NCI-H1417 (cell line): ENCODE measurements around the gene BMP4.
A peak's percentile ranks its signal among the peaks of the same experiment; 100 is the strongest.

ENCODE experiments used
- DNase-seq, 3 experiments: peaks; one replicate each; lab custom pipeline; 2025; lab: John Stamatoyannopoulos, UW

BMP4 gene

DNA sequence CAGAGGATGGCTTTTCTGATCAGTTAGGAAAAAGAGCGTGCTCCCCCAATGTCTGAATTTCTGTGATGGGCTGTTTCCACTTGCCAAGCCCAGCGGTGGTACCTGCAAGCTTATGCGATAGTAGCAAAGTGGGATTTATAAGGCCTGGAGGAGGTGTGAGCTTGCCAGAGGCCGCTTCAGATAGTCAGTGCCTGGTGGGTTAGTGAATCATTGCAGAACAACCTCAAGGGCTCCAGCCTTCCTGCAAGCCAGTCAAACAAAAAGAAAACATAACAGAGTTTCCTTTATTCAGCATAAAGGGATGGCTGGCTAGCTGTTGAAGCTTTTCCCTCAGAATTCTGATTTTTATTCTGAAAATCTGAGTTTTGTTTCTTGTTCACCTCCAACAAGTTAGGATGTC, 7.6 kb upstream of the BMP4 start:
- no peak for DNase-seq

DNA sequence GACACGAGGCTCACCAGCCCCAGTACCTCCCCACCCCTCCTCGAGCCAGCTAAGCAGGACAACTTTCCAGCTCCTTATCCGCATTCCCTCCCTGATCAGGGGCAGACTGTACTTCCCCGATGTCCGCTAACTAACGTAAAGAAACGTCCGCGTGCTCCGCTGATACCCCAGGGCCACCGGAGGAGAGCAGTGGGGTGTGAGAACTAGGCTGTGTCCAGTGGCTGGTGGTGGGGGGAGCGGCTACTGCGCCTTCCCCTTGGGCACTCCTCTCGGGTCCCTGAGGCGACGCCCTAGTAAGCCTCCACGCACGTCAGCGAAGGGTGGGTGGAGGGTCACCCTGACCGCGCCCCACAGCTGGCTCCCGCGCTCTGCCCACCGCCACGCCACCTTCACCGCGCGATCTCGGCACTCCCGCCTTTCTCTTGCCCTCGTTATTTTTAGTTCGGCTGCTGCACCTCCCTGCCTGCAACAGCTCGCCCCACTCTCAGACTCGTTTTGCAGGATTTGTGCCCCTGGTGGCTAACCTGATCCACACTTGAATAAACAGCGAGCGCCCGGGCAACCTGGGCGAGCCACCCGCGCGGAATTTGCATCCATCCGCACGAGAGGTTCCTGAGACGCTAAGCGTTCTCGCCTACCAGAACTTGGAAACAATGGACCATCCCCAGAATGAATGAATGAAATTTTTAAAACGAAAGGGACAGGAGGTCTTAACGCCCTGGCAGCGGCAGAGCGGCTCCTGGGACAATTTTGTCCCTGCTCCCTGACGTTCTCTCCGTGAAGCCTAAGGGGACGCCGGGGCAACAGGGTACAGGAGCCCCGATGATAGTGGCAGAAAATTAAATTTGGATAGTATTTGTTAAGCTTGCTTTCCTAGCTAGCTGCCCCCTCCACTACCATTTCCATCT, 6.9 kb upstream of the BMP4 start:
- DNase-seq: peak in 1 of 3 experiments; percentile 4

DNA sequence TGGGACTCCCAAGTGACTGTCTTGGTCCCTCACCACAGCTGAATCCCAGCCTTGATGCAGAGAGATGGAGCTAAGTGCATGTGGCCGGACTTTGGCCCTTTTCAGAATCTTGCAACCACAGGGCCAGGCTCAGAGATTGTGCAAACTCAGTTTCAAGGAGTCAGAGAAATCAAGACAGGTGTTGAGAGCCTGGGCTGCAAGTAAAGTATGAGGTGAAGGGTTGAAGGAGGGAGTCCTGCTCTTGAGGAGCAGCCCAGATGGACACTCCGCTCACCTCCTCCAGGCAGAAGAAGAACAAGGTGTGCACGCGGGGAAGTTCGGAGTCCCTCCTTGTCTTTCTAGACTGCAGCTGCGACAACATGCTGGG, 6.3 kb upstream of the BMP4 start:
- no peak for DNase-seq

DNA sequence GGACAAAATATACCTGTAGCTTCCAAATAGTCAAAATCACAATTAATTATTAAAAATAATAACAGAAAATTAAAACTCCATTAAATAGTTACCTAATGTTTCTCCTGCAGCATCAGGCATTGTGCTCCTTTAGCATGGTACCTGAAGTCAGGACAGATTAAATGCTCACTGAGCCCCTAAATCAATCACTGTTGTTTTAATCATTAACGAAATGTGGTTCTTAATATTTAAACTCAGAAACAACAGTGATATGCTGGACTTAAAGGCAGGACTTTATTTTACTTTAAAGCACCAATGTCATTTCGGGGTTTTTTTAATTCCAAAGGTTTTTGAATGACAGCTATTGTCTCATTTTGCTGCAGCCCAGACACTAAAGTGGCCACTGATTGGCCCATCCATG, 2.0 kb upstream of the BMP4 start:
- no peak for DNase-seq

DNA sequence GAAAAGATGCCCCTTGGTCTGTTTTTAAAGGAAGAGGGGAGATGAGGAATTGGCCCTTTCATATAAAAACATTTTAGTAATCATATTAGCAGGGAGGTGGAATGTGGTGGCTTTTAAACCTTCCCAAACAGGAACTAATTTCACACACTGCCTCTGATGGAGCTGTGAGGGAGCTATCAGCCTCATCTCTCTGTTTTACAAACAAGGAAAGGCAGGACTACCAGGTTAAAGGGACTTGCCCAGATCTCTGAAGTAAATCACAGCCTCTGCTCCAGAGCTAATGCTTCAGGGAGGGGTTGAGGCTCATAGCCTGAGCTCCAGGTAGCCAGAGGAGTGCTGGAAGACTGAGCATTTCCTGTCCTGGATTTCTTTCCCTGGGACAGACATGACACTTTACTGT, 1.1 kb upstream of the BMP4 start:
- no peak for DNase-seq

DNA sequence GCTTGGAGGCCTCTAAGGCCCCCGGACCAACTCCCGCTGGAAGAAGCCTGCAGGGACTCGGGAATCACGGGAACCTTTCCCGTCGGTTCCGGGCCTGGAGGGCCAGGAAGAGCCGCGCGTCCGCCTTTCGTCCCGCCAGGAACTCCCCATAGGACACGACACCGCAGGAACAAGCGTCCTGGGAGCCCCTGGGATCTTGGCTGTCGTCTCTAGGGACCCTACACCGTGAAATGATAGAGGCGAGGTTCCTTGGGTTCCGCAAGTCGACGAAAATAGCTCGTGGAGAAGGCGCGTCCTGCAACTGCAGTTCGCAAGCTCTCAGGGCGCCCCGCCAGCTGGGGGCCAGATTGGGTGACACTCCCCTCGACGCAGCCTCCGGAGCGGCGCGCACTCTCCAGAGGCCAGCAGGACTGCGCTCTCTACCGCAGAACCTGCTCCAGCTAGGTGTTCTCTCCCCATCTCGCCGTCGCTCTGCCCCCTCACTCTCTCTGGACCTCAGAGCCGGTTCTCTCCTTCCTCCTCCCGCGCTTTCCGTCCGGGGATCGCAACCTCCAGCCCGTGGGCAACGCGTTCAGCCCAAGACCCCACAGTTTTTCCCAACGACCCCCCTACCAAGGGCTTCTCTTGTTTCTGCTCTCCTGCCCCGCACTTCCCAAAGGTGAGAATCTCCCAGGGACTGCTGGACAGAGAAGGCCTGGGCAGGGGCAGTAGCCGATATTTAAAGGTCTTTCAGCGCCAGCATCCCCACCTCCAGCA, 776 bp downstream of the BMP4 start:
- DNase-seq: peak in 1 of 3 experiments; percentile 18

DNA sequence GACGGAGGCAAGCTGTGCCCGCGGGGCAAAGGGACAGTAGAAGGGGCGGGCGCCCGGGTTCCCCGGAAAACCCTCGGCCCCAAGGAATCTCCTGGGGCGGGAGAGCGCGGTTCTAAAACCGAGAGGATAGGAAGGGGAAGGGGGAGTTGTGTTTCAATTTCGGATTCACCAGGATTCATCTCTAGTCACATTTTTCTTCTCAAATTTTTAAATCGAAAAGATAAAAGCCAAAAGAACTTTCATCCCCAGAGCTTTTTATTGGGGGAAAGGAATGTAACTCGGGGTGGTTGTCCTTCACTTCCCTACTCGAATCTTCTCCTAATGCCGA, 1.4 kb downstream of the BMP4 start:
- DNase-seq: no peak

DNA sequence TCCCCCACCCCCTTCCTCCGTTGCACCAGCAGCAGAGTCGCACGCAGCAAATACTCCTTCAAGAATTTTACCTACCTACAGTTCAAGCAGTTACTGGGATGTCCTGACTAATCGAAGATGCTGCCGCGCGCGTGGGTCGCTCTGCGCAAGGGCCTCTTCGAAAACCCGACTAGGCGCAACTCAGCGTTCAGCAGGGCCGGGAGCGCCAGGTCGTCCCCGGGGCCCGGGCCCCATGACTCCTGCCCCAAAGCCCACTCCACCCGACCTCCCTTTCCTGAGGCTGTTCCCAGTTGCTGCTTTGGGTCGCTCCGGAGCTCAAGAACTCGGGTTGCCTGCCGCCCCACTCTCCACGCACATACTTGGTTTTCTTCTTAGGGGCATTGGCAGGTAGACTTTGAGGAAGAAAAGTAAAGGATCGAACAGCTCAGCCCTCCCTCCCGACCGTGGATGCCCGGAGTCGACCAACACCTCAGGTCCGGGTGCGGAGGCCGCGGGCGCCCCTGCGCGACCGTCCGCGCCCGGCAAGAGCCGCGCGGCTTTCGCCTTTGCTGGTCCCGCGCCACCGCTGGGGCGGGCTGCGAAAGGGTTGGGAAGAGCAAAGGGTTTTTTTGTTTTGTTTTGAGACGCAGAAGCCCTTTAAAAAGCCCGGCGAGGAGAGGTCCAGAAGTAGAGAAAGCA, 1.9 kb downstream of the BMP4 start:
- DNase-seq: no peak

DNA sequence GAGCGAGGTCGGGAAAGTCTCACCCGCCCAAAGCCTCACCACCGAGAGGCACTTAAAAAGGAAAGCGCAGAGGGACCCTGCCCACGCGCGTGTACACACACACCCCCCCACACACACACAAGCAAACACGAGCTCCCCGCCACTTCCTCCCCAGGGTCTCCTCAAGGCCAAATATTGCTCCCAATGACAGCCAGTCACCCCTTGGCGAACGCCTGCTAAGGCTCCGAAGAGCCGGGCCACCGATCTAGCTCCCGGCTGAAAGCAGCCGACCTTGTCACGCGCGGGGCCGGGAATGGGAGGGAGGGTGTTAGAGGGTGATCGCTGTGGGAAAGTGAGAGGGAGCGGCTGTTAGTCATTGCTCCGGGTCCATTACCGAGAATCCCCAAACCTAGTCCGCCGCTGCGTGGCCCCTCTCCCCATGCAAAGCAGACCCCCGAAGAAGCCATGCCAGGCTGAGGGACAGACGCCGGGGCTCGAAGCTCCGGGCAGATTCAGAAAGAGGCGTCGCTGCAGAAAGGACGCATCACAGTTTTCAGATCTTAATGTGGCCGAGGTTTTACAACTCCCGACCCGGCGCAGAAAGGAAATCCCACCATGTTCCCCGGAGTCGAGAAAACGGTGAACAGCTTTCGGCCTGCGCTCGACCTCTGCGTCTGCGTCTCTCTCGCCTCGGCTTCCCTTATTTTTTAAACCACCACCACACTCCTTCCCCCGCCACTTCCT, 2.6 kb downstream of the BMP4 start:
- peak in 2 of 3 experiments; percentile 36 to 50 for DNase-seq

DNA sequence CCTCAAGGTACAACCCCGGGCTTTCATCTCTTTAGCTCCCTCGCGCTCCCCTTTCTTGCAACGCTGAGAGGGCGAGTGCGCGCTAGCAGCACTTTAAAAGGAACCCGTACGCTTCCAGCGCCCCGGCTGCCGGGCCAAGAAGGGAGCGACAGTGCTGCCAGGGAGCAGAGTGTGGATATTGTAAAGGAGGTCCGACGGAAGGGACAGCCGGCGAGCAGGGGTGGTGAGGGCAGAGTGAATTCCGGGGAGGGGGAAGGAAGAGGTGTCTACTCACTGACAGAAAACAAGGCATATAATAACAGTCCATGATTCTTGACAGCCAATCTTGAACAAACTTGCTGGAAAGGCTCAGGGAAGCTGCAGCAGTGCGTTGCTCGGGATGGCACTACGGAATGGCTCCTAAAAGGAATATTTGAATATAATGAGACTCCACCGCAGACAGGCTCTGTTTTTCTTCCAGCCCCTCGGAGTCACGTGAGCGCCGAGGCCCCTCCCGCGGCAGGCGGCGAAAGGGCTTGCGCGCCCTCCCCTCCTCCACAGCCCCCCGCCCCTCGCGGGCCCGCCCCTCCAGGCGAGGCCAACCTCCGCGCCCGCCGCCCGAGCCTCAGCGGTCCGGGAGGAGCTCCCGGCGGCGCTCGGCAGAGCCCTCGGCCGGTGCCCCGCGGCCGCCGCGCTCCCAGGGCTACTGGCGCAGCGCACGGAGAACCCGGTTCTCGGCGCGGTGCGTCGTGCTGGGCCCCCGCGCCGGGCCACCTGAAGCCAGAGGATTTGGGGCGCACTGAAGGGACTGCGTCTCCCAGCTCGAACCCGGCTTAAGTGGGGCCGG, 3.4 kb downstream of the BMP4 start:
- peak; percentile 71 to 76 (median 73) for DNase-seq

DNA sequence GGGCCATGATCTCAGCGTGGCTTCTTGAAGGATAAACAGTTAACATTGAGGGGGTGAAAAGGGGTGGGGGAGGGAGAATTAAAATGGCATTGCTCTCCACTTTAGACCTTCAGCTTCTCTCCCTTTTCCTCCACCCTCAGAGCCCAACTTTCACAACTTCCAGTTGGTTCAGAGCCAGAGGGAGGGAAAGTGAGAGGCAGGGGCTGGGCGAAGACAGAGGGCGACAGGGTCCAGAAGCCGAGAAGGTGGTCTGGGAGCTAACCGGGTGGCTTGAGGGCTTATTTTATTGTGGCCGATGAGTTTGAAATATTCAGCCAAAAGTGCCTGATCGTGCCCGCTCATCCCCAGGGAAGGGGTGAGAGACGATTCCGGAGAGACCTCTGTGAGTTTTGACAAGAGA, 4.1 kb downstream of the BMP4 start:
- DNase-seq: no peak

DNA sequence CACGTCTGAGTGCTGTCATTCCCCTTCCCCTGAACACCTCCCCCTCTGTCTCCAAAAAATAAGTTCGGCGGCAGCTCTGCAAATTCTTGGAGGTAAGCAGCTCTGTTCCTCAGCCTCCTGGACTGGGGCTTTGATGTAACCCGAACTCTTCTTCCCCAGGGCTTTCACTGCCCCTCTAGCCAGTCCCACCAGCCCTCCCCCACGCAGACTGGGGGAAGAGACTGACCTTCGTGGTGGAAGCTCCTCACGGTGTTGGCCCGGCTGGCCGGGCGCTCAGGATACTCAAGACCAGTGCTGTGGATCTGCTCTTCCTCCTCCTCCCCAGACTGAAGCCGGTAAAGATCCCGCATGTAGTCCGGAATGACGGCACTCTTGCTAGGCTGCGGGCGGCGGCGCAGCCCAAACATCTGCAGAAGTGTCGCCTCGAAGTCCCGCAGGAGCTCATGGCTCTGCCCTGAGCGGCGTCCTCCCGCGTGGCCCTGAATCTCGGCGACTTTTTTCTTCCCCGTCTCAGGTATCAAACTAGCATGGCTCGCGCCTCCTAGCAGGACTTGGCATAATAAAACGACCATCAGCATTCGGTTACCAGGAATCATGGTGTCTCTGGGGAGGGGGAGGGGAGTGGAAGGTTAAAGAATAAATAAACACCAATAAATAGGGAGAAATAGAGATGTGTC, 4.9 kb downstream of the BMP4 start:
- DNase-seq: no peak

DNA sequence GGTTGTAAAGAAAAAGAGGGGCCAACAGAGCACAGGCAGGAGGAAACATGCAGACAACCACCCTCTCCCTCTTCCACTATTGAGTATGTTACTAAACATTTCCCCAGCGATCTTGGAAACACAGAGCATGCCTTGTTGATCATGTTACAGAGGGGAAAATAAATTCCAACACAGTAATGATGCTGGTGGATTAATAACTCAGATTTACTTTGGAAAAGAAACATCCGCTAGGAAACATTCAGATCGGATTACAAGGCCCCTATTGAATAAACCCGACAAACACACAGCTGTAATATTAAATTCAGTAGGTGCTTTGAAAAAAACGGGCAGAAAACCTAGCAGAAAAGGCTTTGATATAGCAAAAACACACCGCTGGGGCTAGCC, 5.4 kb downstream of the BMP4 start:
- no peak for DNase-seq

DNA sequence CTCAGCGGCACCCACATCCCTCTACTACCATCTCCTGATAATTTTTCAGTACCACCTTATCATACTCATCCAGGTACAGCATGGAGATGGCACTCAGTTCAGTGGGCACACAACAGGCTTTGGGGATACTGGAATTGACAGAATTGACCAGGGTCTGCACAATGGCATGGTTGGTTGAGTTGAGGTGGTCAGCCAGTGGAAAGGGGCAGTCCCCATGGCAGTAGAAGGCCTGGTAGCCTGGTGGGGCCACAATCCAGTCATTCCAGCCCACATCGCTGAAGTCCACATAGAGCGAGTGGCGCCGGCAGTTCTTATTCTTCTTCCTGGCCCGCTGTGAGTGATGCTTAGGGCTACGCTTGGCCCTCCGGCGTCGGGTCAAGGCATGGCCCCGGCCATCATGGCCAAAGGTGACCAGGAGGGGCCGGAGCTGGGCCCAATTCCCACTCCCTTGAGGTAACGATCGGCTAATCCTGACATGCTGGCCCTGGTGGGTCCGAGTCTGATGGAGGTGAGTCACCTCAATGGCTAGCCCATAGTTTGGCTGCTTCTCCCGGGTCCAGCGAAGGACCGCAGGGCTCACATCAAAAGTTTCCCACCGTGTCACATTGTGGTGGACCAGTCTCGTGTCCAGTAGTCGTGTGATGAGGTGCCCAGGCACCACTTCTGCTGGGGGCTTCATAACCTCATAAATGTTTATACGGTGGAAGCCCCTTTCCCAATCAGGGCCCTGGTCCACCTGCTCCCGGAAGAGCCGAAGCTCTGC, 6.4 kb downstream of the BMP4 start:
- DNase-seq: no peak

DNA sequence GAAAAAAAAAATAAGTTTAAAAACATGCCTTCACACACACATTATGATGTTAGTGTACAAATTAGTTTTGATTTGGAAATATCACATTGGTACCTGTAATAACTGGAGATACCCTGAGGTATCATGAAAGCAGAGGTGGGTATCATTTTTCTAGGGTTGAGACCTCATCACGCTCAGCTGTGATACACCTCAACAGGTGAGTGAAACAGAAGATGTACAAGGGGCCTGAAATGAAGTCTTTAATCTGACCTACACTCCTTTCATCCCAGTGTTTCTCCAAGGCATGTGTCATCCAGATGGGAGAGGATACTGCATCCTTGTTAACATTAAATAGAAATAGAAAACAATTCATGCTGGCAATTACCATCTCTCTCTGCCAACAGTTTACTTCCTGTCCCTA, 7.4 kb downstream of the BMP4 start:
- no peak for DNase-seq

DNA sequence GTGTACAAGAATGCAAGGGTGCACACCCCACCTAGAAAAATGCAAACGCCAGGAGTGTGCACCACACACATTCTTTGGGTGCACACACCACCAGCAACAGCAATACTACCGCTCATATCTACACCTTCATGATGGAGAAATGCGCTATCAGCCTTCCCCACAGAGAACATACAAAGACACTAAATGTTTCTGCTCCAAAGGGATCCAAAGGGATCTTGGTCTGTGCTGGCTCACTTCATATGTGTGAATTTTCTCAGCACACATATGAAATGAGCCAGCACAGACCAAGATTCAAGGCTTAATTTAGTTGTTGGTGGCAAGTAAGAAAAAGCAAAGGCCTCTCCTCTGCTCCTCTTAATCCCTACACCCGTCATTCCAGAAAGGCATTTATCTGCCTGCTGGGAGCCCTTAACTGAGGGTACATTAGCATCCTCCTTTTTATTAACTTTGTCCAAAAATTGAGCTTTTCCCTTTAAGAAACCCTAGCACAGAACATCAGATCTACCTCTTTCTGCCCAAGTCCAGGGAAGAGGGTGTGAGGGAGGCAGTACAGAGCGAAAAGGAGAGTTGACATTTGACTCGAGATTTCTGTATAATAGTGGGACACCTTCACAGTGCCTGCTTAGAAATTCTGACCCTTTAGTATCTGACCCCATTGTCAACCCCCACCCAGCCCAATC, 8.3 kb downstream of the BMP4 start:
- DNase-seq: no peak

DNA sequence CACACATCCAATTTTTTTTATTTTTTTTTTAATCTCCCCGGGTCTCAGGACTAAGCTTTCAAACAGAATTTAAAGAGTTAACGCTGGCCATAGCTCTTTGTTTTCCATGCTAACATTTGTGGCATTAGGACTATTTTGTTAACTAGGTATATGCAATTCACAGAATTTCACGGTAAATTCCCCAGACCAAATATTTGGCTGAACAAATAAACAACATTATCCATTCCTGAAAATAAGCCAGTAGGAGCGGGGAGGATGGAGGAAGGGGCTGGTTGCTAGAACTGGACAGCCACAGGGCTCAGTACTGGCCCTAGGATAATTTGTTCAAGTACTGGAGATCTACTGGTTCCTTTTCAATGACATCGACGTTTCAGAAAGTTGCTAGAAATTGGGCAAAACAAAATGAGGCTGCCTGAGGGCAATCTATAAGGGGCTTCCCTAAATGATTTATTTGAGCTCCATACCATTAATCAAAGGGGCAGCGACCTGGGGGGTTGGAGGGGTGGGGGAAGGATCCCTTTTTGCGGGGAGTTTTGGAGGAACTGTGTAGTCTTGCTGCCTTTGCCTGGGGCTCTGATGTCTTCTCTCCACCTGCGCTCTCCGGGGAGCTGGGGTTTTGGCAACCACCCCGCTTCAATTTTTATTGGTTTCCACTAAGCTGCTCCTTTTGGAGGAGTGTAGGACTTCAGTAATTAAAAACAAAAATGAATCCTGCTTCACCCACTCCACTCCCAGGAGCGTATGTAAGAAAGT, 9.0 kb downstream of the BMP4 start:
- DNase-seq: no peak

DNA sequence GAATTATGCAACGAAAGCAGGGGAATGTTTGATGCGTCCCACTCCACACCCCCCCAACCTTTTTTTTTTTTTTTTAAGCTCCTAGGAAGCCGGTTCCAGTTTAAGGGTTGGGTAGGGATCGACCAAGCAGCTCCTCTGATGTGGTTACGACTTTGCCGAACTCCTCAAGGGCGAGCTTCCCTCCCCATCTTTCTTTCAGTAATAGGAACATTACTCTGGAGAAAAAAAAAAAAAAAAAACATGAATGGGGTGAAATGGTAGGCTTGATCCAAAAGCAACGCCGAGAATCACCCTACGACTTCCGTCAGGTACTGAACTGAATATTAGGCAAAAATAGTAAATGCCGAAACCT, 9.6 kb downstream of the BMP4 start:
- DNase-seq: no peak
